Measurements from ENCODE around the gene SH2D5. TPM values are rescaled to one million over a fixed set of nuclear protein-coding genes. Genes with fewer than 3 reads are reported as not detected.

SH2D5 gene
- total and polyA plus RNA-seq, 2 experiments from 2014 or later, result 0.53 to 1.1 TPM

DNA sequence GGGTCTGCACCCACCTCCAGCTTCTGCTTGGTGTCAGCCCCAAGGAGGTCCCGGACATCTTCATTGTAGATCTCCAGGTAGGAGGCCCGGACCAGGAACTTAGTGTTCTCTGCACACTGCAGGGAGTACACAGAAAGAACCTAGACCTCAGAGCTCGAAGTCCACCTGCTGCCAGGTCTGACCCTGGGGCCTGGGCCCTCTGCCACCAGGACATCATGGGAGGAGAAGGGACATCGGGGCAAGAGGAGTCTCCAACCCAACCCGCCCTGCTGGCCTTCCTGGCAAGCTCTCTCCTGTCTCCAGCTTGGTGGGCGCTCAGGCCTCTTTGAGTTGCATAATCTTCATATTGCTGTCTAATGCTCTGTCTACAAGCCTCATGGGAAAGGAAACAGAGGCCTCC is 19.1 kb downstream of the SH2D5 start:
- H3K4me2 ChIP-seq, result no peak overlapping the region
- H3K4me3 ChIP-seq, result no peak overlapping the region
- no peaks in the 10 kb centered on the region for H3K79me2 ChIP-seq
- H3K27me3 ChIP-seq, result peaks cover 6% of the 10 kb centered on the region
- H2AFZ ChIP-seq, result no peak overlapping the region
- no peaks in the 10 kb centered on the region for H4K20me1 ChIP-seq (ENCODE audit: insufficient read depth, poor library complexity, severe bottlenecking)
- H3K9me3 ChIP-seq (ENCODE audit: low read depth), result no peaks in the 10 kb centered on the region
- H3K36me3 ChIP-seq (replicated peaks; ENCODE audit: insufficient read depth, low read depth), result no peaks in the 10 kb centered on the region
- H3K27ac ChIP-seq, result no peak overlapping the region
- H3K9me2 ChIP-seq (replicated peaks; ENCODE audit: insufficient read depth), result no peaks in the 10 kb centered on the region
- WGBS (ENCODE audit: low lambda C conversion rate, missing lambda C conversion rate), result 86% methylated on average over 6 of the region's 6 CpGs
- DNase-seq (ENCODE audit: low spot score), result no peak
- H3K4me1 ChIP-seq (ENCODE audit: insufficient read depth), result no peaks in the 10 kb centered on the region
- no peak for TF ChIP-seq EZH2phosphoT487 (IDR thresholded peaks at IDR 0.05; ENCODE audit: low read depth, severe bottlenecking, unreplicated experiment)
- TF ChIP-seq EZH2 (IDR thresholded peaks at IDR 0.05; ENCODE audit: borderline replicate concordance), result no peak
- TF ChIP-seq CTCF (IDR thresholded peaks at IDR 0.05; ENCODE audit: poor library complexity), result no peak

DNA sequence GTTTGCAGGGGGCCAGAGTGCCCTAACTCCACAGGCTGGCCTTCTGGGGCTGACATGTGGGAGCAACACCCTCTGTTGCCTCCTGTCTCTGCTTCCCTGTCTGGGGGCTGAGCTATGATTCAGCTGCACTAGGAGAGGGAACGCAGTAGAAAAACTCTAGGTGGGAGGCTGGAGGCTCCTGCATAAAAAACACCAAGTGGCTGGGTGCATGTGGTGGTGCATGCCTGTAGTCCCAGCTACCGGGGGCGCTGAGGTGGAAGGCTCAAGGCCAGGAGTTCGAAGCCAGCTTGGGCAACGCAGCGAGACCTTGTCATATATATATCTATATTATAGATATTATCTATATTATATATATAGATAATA is 20.3 kb downstream of the SH2D5 start:
- WGBS (ENCODE audit: low lambda C conversion rate, missing lambda C conversion rate), result 98% methylated on average over 6 of the region's 6 CpGs
- H3K27ac ChIP-seq, result no peak overlapping the region

DNA sequence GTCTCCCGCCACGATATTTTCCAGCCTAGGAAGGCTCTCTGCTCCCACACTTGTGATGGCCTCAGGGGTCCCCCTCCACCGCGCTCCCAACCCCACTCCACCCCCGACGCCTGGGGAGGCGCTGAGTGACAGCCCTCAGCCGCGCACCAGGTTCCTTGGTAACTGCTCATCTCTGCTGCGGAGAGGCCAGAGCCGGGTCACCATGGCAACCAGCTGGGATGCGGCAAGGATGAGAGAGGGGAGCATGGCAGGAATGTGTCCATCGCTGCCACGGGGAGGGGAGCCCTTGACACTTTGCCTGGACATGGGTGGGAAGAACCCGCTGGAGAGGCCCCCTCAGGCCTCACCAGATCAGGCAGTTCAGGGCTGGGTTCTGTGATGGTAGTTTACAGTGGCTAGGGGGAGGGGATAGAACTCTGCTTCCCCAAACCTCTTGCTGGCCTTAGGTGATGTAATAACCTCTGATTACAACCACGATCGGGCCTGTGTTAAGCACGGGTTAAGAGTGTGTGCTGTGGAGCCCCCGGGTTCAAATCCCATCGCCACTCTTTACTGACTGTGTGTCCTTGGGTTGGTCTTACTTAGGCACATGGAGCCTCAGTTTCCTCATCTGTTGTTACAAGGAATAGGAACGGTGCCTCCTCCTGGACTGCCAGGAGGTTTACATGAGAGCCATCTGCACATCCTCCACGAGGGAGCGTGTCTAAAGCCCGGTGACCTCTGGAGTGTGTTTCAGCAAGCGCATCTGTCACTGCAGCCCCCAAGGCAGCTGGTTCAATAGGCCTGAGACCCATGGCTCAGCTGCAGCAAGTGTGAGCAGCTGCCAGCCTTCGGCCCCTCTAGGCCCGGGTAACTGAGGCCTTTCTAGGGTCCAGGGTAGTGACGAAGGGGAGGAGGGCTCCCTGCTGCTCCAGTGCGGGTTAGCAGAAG is 21.0 kb downstream of the SH2D5 start:
- 88% methylated on average over 27 of the region's 29 CpGs for WGBS (ENCODE audit: low lambda C conversion rate, missing lambda C conversion rate)
- Histone ChIP-seq H3K36me3 (replicated peaks; ENCODE audit: insufficient read depth, low read depth) (no peaks in the 10 kb centered on the region), H3K4me2 (no peak overlapping the region), H3K79me2 (no peaks in the 10 kb centered on the region), H4K20me1 (ENCODE audit: insufficient read depth, poor library complexity, severe bottlenecking) (no peaks in the 10 kb centered on the region), H3K27ac (no peak overlapping the region), H3K9me3 (ENCODE audit: low read depth) (no peaks in the 10 kb centered on the region), H3K27me3 (peaks cover 2% of the 10 kb centered on the region), H3K9me2 (replicated peaks; ENCODE audit: insufficient read depth) (no peaks in the 10 kb centered on the region), H2AFZ (no peak overlapping the region), H3K4me1 (ENCODE audit: insufficient read depth) (no peaks in the 10 kb centered on the region), H3K4me3 (no peak overlapping the region)
- DNase-seq (ENCODE audit: low spot score), result no peak
- TF ChIP-seq EZH2phosphoT487 (IDR thresholded peaks at IDR 0.05; ENCODE audit: low read depth, severe bottlenecking, unreplicated experiment) (no peak), CTCF (IDR thresholded peaks at IDR 0.05; ENCODE audit: poor library complexity) (no peak), EZH2 (IDR thresholded peaks at IDR 0.05; ENCODE audit: borderline replicate concordance) (no peak)

More for the DNA sequence above, 20.3 kb downstream of the SH2D5 start:
- Histone ChIP-seq H3K4me2 (no peak overlapping the region), H2AFZ (no peak overlapping the region), H4K20me1 (ENCODE audit: insufficient read depth, poor library complexity, severe bottlenecking) (no peaks in the 10 kb centered on the region), H3K9me3 (ENCODE audit: low read depth) (no peaks in the 10 kb centered on the region), H3K4me3 (no peak overlapping the region), H3K36me3 (replicated peaks; ENCODE audit: insufficient read depth, low read depth) (no peaks in the 10 kb centered on the region), H3K9me2 (replicated peaks; ENCODE audit: insufficient read depth) (no peaks in the 10 kb centered on the region), H3K27me3 (peaks cover 3% of the 10 kb centered on the region), H3K79me2 (no peaks in the 10 kb centered on the region), H3K4me1 (ENCODE audit: insufficient read depth) (no peaks in the 10 kb centered on the region)
- no peak for TF ChIP-seq CTCF (IDR thresholded peaks at IDR 0.05; ENCODE audit: poor library complexity)
- TF ChIP-seq EZH2phosphoT487 (IDR thresholded peaks at IDR 0.05; ENCODE audit: low read depth, severe bottlenecking, unreplicated experiment), result no peak
- TF ChIP-seq EZH2 (IDR thresholded peaks at IDR 0.05; ENCODE audit: borderline replicate concordance), result no peak
- DNase-seq (ENCODE audit: low spot score), result no peak

Data from hepatocyte (in vitro differentiated cells).